Stimulated activated CD8-positive, alpha-beta memory T cell treated with anti-CD3 and anti-CD28 coated beads, Interleukin-4, amount 100 ng/mL, for 24 hours (primary cell): ENCODE results near the gene DCTN4.

Experiments used
- DNase-seq: peaks from one replicate; pipeline ENCODE4 v3.0.0-alpha.2; 2020; ENCODE audit warnings: low read depth

Gene DCTN4

DNA sequence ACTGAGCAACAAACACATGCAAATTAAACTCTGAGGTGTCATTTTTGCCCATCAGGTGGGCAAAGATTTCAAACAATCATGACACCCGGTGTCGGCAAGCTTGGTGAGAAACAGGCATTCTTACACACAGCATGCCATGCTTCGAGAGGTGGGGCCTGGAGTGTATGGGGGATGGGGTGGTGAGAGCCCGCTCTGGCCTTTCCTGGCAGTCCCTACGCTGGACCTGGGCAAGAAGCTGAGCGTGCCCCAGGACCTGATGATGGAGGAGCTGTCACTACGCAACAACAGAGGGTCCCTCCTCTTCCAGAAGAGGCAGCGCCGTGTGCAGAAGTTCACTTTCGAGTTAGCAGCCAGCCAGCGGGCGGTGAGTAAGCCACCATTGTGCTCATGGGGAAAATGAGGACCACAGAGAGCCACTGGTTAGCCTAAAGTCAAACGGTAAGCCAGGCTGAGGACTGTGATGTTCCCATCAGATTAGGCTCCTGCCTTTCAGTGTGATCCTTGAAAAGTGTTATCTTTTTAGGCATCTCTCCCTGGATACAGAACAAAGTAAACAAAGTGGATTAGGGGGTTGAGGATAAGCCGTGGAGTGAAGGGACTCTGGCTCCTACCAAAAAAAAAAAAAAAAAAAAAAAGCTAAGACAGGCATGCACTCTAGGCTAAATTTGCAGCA is 88.4 kb downstream of the DCTN4 start:
- DNase-seq = no peak

DNA sequence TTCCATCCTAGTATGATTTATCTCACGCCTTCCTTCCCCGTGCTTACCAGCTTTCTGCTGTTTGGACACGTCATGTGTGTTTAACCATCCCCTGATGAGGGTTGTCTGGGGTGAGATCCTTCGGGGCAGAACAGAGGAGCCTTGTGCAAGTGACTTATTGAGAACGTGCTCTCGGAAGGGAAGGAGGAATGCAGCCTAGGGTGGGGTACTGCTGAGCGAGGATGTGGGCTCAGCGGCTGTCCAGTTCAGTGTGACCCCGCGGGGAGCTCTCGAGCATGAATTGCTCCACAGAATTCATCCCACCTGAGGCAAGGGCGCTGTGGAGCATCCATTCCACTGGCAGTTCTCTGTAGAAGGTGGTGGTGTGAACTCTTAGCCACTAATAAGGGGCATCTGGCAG is 93.8 kb downstream of the DCTN4 start:
- no peak for DNase-seq

DNA sequence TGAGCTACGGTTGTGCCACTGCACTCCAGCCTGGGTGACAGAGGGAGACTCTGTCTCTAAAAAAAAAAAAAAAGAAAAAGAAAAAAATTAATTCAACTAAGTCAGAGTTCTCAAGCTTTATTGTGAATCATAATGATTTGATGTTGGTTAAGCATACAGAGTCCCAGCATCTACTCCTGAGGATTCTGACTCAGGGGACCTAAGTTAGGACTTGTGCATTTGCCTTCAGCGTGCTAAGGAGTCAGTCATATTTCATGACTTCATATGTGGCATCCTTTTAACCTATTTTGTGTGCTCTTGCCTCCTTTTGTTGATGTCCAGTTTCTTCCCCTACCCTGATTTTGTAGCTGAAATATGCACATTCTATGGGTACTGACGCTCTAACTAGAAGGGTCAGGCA is 94.9 kb downstream of the DCTN4 start:
- DNase-seq = no peak

DNA sequence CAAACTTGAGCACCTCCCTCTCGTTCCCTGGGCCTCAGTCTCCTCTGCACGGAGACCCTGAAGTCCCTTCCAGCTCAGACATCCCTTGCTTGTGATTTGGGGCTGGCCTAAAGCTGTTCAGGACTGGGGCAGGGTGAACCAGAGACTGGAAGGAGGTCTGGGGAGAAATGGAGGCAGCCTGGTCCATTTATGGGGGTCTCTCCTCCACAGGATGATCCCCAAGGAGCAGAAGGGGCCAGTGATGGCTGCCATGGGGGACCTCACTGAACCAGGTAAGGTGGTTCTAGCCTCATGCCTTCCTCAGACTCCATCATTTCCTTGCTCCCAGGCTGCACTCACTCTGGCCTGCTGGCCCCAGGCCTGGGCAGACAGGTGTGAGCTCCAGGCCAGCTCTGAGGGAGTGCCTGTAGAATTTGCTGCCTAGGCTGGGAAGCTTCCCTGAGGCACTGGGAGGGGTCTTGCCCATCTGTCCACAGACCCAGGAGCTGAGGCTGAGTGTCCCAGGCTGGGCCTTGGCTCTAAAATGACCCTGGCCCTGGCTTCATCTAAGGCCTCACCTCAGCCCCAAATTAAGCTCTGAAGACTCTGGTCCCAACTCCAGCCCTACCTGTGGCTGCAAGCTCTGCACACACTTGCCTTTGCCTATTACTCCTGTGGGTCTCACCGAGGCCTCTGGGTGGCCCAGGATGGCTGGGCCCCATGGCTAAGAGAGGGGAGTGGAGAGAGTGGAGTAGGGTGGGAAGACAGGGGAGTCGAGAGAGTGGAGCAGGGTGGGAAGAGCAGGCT is 95.9 kb downstream of the DCTN4 start:
- no peak for DNase-seq

DNA sequence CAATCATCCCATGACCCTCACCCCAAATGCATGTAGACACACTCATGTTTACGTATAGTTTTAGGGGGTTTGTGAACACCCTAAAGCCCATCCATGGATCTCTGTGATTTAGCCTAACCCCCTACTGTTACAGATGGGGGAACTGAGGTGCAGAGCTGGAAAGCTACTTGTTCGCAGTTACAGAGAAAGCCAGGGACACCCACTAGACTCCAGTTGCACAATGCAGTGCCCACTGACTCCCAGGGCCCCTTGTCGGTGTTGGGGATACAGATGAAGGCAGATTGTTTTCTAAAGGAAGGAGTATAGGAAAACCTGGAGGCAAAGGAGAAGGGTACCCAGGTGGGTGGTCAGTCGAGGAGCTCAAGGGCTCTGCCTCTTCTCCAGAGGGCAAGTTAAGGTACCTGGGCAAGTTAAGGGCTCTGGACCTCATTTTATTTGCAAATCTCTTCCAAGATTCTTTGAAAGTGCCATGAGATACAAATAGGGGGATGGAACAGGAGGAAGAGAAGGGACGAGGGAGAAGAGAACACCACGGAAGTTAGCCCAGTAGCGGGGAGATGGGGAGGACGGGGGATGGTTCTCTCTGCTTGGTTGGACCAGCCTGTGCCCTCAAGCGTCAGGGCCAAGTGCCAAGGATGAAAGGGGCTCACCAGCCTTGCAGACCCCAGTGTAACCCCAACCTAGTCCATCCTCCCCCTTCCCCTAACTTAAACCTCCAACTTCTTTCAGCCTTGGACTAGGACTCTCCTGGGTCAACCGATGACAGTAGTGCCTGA is 96.8 kb downstream of the DCTN4 start:
- DNase-seq = no peak

DNA sequence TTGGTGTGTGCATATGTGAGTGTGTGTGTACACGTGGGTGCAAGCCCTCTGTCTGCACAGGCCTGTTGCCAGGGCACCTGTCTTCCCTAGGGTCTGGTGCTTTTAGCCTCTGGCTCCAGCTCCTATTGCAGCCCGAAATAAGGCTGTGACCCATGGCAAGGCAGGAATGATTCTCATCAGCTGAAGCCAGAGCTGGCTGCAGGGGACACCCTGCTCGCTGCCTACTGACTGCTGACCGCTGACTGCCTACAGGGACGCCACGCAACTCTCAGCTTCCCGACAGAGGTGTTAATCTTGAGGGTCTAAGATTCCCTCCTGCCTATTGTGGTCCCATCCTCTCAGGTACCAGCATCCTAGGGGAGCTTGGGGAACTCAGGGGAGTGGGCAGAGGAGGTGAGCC is 97.7 kb downstream of the DCTN4 start, which contains the start of gene MYOZ3:
TSS of gene MYOZ3 (plus strand) at position 166 of the 400 bp plus-strand sequence. CDS start 1,691 bp downstream, outside the sequence.
- DNase-seq = no peak

DNA sequence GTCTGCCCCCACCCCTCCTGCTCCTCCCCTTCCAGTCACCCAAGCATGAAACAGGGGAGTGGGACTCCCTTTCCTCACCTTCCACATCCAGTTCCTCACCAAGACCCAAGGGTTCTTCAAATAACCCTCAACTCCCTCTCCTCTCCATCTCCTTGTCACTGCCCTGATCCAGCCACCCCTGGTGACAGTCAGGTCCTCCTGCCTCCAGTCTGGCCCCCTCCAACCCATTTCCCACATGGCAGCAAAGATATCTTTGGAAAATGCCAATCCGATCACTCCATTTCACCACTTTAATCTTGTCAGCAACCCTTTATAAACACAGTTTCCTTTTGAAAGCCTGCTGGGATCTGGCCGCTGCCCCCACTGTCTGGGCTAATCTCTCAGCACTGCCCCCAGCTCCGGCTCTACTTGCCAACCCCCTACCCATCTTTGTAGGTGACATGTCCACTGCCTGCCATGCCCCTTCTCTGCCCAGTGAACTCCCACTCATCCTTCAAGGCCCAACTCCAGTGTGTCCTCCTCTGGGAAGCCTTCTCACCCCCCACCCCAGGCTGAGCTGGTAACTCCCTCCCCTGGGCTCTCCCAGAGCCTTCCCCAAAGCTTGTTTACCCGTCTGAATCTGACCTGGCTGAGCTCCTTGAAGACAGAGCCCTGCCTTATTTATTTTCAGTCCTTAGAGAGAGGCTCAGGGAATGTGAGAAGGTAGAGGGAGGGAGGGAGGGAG is 98.5 kb downstream of the DCTN4 start:
- DNase-seq = no peak

DNA sequence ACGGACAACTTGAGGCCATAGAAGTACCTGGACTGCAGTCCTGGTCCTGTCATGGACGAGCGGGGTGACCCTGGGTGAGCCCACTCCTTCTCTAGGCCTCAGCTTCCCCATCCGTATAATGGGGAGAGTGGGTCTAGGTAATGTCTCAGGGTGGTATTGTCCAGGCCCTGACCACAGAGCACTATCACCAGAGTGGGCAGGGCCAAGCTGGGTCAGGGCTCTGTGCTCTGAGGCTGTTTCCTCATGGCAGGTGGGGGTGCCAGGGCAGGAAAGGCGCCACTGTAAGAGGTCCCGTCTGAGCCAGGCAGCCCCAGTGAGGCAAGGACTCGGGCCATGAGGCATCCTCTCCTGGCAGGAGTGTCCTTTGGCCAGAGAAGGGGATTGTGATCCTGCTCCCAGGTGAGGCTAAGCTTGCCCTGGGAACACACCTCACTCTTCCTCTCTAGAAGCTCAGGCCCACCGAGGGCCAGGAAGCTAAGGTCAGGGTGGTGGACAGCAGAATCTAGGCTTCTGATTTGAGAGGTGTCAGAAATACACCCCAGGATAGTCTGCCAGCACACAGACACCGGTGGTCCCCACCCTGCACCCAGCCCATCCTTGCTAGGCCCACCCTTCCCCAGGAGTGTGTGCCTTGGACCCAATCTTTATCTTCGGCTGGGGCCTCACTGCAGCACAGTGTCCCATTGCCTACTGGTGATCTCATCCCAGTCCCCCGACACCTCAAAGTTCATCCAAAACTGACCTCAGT is 99.3 kb downstream of the DCTN4 start:
- DNase-seq = no peak

DNA sequence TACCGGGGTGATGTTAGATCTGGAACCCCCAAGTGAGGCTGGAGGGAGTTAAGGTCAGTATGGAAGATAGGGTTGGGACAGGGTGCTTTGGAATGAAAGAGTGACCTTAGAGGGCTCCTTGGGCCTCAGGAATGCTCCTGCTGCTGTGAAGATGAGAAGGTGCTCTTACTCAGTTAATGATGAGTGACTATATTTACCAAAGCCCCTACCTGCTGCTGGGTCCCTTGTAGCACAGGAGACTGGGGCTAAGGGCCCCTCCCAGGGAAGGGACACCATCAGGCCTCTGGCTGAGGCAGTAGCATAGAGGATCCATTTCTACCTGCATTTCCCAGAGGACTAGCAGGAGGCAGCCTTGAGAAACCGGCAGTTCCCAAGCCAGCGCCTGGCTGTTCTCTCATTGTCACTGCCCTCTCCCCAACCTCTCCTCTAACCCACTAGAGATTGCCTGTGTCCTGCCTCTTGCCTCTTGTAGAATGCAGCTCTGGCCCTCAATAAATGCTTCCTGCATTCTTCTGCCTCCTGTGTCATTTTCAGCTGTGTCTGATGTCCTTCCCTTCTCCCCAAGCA is 100.0 kb downstream of the DCTN4 start:
- DNase-seq = no peak
